LHCN-M2 (cell line): ENCODE data around the gene TLDC2. TPM values are rescaled to one million over a fixed set of nuclear protein-coding genes. Genes with fewer than 3 reads are reported as not detected.
A peak's percentile ranks its signal among the peaks of the same experiment; 100 is the strongest.

Experiments
- DNase-seq: peaks from one replicate; pipeline ENCODE4 v3.0.0-alpha.2; 2012; ENCODE audit warnings: low read depth
- total RNA-seq: library from RNA; depleted of rRNA; stranded (reverse); fragments of >200 nt; gene quantifications from 2 replicates; pipeline ENCODE4 v1.2.3, GENCODE V29; 2014

Gene TLDC2
- total RNA-seq, 1 experiment from 2014 or later = not detected

DNA sequence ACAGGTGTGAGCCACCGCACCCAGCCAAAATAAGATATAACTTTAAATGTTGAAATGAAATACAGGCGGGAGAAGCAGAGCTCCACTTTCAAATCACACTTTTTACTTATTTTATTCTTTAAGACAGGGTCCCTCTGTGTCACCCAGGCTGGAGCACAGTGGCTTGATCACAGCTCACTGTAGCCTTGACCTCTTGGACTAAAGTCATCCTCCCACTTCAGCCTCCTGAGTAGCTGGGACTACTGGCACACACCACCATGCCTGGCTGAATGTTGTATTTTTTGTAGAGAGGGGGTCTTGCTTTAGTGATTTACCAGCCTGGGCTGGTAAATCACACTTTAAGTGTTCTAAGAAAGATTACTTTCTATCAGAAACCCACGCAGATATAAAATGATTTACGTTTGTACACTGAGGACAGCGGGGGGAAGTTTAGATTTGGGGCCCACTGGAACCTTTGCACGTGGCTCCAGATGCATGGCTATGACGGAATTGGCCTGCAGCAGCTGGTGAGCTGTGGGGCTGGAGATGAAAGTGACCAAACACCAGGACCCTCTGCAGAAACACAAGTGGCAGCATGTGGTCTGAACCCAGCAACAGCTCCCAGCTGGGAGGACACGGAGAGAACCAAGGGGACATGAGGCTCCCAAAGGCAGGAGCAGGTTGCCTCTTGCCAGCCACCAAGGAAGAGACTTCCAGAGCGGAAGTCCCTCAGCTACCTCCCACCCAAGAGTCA, 26.4 kb upstream of the TLDC2 start:
- no peak for DNase-seq

DNA sequence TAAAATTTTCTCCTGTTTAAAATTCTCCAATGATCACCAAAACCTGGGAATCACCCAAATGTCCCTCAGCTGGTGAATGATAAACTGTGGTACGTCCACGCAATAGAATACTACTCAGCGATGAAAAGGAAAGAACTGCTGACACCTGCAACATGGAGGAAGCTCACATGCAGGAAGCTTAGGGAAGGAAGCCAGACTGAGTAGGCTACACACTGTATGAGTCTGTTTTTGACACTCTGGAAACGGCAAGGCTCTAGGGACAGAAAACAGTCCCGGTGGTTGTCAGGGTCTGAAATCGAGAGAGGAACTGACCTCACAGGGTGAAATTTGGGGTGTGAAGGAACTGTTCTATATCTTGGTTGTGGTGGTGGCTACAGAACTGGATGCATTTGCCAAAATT, 25.2 kb upstream of the TLDC2 start:
- no peak for DNase-seq

- DNase-seq = no peak
Observed at GRCh38 chr20:36851490-36851889, 24.4 kb upstream of the TLDC2 start.

GRCh38 chr20:36852187-36852586, 23.8 kb upstream of the TLDC2 start:
- no peak for DNase-seq

DNA sequence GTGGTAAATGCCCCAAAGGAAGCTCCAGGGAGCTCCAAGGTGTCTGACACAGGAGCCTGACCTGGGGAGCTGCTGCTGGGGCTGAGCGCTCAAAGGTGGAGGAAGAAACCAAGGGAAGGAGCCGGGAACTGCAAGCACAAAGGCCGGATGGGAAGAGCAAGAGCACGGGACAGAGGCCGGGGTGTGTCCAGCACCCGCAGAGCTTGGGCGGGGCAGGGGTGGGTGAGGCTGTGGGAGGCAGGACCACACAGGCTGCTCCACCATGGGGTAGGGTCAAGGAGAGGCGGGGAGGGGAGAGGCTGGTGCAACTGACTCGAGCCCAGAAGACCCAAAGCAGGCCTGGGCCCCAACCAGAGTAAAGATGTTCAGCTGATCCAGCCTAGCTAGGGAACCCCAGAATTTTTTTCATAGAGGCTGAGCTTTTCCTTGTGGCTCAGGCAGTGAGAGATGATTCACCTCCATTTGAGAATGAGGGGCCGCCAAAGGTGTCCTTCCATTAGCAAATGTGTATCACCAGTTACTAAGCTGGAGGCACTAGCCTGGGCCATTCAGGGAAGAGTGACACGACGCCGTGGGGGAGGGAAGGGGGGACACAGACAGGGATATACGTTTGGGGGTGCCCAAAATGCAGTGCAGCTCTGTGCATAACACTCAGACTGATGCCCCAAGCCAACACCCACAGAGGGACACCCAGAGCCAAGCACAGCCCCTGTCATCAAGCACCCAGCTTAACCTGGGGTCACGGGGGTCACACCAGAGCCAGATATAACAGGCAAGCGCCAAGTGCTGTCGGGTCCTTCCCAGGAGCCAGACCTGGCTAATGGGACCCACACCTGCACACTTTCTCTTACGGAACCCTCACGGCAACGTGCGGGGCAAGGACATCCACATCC, 21.3 kb upstream of the TLDC2 start:
- DNase-seq = no peak

GRCh38 chr20:36855241-36855657, 20.7 kb upstream of the TLDC2 start:
- no peak for DNase-seq

- no peak for DNase-seq
Observed at GRCh38 chr20:36856195-36856594, 19.7 kb upstream of the TLDC2 start.

DNA sequence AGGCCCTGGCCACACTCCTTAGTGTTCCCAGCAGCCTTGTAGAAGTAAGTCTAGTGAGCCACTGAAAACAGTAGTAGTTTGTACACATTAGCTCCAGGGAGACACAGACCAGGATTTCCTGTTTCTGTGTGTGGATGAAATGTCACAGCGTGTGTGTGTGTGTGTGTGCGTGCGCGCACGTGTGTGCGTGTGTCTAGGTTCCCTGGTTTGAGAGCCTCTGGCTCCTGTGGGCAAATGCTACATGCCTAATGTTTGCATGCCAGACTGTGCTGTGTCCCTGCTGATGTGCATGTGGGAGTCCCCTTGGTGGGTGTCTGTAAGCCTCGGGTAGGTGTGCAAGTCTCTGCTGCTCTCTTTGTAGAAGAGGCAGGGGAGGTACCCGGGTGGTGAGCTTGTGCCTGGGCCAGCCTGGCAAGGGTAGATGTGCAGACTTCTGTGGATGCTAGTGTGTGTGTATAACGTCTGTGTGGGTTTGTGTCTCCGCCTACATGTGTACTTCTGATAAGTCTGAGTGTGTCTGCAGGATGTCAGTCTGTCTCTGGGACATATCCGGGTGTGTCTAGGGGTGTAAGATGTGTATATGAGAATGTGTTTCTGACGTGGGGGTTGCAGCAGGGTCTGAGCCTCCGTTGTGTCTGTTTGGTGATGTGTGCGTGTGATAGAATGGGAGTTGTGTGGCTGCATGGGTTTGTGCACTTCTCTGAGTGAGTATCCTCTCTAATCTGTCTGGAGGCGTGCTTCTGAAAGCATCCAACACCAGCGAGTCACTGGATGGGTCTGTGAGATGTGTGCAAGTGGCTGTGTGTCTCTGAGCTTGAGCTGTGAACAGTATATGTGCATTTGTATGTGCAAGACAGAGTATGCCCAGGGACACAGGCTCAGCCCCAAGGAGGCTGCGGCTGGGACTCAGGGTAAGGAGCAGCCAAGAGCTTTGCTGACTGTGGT, 19.0 kb upstream of the TLDC2 start:
- DNase-seq = peak; percentile 51

DNA sequence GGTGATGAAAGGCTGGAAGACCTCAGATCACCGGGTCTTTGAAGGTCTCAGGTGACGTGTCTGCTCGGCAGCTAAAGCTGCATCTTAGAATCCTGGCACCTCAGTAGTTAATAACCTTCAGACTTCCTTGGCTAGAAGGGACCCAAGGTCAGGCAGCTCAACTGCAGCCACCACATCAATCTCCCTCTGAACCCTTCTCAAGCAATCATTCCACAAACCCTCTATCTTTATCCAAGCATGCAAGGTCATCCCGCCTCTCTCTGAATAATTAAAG, 16.7 kb upstream of the TLDC2 start:
- no peak for DNase-seq

GRCh38 chr20:36859700-36860330, 16.1 kb upstream of the TLDC2 start:
- no peak for DNase-seq

DNA sequence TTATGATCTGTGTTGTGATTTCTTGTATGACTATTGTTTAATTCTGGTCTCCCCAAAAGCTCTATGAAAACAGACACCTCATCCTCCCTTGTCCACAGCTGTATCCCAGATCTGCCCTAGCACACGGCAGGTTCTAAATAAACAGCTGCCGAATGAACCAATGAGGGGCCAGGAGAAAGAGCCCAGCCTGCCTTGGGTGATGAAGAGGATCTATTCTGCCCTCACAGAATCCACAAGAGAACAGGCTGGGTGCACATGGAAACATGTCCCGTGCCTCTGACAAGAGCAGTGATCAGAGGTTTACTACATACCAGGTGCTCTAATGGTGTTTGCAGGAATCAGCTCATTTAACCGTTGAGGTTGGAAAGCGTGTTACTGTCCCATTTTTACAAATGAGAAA, 15.6 kb upstream of the TLDC2 start:
- no peak for DNase-seq

DNA sequence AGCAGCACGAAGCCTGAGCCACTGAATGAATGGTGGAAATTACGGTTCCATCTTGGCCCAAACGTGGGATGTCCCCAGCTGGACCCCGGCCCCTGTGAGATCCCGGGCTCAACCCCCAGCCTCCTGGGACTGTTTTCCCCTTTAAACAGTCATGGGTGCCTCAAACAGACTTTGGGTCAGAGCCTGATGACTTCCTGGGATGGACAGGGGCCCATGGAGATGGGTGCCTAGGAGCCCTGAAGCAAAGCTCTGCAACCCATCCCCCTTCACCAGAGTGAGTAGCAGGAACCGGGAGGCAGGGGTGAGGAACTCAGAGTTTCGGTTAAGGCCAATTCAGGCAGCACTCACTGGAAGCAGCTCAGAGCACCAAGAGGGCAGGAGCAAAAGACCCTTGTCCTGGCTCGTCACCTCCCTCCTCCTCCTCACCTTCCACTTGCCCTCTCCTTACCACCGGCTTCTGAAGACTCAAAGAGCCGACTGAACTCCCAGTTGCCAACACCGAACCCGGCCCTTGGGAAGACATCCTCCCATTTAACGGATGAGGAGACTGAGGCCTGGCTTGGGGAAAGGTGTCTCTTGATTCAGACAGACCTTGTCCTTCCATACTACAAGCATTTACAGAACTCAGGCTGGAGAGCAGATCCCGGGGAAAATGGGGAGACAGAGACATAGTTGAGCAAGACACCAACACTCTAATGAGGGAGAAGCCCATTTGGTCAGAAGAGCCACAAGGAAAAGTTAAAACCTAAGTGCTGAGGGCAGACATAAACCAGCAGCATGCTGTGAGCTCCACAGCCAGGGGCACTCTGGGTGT, 14.9 kb upstream of the TLDC2 start:
- no peak for DNase-seq

DNA sequence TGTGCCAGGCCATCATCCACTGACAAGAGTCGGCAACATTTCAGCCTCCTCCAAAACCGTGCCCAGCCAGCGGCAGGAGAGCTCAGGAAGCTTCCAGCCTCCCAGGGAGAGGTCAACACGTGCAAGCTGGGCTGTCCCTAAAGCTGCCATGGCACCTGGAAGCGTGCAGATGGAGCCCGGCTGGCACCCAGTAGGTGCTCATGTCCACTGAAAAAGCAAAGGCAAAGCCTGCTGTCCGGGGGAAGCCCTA, 14.4 kb upstream of the TLDC2 start:
- DNase-seq = no peak

- DNase-seq = peak; percentile 92
Observed at GRCh38 chr20:36861875-36862801, 13.8 kb upstream of the TLDC2 start.

DNA sequence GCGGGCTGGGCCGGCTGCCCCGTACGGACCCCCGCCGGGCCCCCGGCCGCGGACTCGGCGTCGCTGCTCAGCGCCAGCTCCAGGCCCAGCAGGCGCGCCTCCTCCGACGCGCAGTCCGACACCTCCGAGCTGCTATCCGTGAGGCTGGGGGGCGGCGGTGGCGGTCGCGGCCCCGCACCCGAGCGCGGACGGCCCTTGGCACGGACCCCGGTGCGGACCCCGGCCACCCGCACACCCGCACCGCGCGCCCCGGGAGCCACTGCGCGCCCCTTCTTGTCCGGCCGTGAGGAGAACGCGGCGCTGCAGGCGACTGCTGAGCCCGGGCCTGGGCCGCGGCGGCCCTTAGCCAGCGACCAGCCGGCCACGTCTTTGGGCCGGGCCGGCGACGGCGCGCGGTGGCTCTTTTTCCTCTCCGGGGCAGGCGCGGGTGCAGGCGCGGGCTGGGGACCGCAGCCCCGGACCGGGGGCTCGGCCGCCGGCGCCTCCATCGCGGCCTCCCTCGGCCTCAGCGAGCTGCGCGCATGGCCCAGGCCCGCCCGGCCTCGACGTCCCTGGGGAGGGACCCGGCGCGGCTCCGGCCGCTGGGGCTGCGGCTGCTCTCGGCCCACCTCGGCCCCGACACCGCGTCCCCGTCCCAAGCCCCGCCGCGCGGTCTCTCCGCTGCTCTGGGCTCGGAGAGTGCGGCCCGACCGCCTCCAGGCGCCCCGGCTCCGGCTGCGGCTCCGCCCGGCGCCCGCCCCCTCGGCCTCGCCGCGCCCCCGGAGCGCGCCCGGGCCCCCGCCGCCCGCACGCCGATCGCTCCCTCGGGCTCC, 12.9 kb upstream of the TLDC2 start:
- DNase-seq = no peak

DNA sequence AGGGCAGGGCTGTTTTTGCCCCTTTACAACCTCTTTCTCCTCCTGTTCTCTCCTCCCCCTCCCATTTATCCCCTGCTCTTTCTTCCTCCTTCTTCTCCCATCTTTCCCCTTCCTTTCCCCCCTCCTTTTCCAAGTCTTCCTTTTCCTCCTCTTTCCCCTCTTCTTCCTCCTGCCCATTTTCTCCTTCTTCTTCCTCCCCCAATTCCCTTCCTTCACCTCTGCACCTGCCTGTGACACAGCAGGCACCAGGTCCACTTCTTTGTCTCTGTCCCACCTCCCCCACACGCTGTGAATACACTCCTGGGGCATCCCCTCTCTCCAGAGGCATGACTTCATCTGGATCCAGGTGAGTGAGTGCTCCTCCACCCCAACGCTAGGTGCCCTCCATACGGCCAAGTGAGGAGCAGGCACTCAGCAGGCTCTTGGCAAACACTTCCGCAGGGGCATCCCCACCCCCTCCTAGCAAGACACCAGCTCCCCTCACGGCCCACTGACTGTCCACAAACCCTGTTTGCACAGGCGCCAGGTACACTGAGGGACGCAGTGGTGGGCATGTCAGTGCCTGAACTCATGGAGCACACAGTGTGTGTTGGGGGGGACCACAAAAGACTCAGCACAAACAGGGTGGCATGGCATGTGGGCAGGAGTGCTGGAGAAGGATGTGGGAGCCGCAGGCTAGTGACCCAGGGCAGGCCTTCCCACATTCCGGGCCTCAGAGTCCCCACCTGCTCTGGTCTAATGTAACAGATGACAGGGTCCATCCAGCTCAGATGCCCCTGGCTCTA, 10.7 kb upstream of the TLDC2 start:
- DNase-seq = no peak

DNA sequence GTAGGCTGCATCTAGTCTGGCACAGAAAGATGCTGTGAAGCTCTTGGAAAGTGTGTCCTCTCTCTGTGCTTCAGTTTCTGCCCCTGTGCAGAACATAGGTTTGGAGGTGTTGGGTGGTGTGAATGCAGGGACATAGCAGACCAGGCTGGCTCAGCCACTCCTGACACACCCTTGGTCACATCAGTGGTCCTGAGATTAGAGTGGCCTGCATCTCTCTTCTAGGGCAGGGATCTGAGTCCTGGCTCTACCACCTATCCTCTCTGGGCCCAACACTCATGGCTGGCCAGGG, 10.1 kb upstream of the TLDC2 start:
- DNase-seq = no peak

DNA sequence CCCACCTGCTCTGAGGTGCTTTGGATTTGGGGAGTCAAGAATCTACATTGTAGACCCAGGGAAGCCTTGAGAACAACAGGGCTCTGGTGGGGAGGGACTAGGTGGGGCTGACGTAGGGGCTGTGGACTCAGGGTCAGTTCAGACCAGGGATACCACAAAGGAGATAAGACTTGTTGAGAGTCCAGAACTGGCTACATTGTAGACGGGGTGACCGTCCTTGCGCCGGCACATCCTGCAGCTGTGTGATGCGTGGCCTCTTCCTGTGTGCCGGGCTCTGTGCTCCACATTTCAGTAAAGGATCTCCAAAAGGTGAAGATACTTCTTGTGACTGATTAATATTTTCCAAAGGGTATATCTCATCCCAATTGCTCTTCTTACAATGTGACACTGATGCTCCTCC, 9.8 kb upstream of the TLDC2 start:
- DNase-seq = no peak
